MG63 (cell line): Measurements from ENCODE around the gene ST3GAL5. TPM values are rescaled to one million over a fixed set of nuclear protein-coding genes. Genes with fewer than 3 reads are reported as not detected.
"Not testable (repeated sequence)": the region's sequence is repeated elsewhere in the genome, so short reads cannot be mapped to it uniquely, and the experiment has no call there.

ENCODE experiments used
- DNase-seq: peaks from one replicate; pipeline ENCODE4 v3.0.0-alpha.2; 2020
- H3K27me3 ChIP-seq: fragments of 250-450 bp; sonication (Bioruptor Pico); 2 replicates; pipeline ENCODE4 v1.5.1; 2020; ENCODE audit warnings: mild to moderate bottlenecking, moderate library complexity
- H3K36me3 ChIP-seq: fragments of 250-450 bp; sonication (Bioruptor Pico); 2 replicates; pipeline ENCODE4 v1.5.1; 2020; ENCODE audit warnings: mild to moderate bottlenecking, moderate library complexity
- H3K4me3 ChIP-seq: fragments of 250-450 bp; sonication (Bioruptor Pico); 2 replicates; pipeline ENCODE4 v1.5.1; 2020; ENCODE audit warnings: mild to moderate bottlenecking, moderate library complexity
- H3K9me3 ChIP-seq: fragments of 250-450 bp; sonication (Bioruptor Pico); 2 replicates; pipeline ENCODE4 v1.5.1; 2020; ENCODE audit warnings: mild to moderate bottlenecking, moderate library complexity
- total RNA-seq: library from RNA; depleted of rRNA; stranded (reverse); fragments of >200 nt; shearing (Covaris generic); gene quantifications from 2 replicates; pipeline ENCODE4 v1.2.3, GENCODE V29; 2014; ENCODE audit warnings: low replicate concordance

The ST3GAL5 gene
- total RNA-seq, 1 experiment from 2014 or later = 2.1 TPM

DNA sequence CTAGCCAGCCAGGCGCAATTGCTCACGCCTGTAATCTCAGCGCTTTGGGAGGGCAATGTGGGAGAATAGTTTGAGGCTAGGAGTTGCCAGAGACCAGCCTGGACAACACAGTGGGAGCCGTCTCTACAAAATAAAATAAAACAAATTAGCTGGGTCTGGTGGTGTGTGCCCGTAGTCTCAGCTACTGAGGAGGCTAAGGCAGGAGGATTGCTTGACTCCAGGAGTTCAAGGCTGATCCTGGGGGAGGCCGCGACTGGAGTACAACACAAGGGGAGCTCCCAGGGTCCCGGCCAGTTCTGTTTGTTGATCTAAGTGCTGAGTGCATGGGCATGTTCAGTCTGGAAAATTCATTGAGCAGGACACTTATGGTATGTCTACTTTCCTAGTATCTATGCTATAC lies 2.6 kb downstream of the ST3GAL5 start:
- no peak for DNase-seq
- Histone ChIP-seq H3K36me3 (no peaks in the 10 kb centered on the region), H3K27me3 (no peaks in the 10 kb centered on the region), H3K4me3 (no peak overlapping the region), H3K9me3 (no peaks in the 10 kb centered on the region; the same call in 1 of the 2 replicates)

DNA sequence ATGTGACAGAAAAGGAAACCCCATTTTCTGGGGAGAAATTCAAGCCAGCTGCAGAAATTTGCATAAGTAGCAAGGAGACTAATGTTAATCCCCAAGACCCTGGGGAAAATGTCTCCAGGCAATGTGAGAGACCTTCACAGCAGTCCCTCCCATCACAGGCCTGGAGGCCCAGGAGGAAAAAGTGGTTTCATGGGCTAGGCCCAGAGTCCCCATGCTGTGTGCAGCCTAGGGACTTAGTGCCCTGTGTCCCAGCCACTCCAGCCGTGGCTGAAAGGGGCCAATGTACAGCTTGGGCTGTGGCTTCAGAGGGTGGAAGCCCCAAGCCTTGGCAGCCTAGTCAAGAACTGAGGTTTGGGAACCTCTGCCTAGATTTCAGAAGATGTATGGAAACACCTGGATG lies 7.0 kb downstream of the ST3GAL5 start:
- not testable (repeated sequence) for DNase-seq

DNA sequence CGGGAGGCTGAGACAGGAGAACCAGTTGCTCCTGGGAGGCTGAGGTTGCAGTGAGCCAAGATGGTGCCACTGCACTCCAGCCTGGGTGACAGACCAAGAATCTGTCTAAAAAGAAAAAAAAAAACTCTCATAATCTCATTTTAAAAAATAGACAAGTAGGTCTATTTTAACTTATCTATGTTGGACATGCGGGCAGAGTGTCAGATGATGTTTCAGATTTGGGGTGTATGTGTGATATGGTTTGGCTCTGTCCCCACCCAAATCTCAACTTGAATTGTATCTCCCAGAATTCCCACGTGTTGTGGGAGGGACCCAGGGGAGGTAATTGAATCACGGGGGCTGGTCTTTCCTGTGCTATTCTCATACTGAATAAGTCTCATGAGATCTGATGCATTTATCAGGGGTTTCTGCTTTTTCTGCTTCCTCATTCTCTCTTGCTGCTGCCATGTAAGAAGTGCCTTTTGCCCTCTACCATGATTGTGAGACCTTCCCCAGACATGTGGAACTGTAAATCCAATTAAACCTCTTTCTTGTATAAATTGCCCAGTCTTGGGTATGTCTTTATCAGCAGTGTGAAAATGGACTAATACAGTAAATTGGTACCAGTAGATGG lies 8.0 kb downstream of the ST3GAL5 start:
- not testable (repeated sequence) for H3K9me3 ChIP-seq, DNase-seq, H3K4me3 ChIP-seq, H3K27me3 ChIP-seq, H3K36me3 ChIP-seq

More for the DNA sequence above, 7.0 kb downstream of the ST3GAL5 start:
- not testable (repeated sequence) for H3K4me3 ChIP-seq, H3K36me3 ChIP-seq, H3K27me3 ChIP-seq, H3K9me3 ChIP-seq

DNA sequence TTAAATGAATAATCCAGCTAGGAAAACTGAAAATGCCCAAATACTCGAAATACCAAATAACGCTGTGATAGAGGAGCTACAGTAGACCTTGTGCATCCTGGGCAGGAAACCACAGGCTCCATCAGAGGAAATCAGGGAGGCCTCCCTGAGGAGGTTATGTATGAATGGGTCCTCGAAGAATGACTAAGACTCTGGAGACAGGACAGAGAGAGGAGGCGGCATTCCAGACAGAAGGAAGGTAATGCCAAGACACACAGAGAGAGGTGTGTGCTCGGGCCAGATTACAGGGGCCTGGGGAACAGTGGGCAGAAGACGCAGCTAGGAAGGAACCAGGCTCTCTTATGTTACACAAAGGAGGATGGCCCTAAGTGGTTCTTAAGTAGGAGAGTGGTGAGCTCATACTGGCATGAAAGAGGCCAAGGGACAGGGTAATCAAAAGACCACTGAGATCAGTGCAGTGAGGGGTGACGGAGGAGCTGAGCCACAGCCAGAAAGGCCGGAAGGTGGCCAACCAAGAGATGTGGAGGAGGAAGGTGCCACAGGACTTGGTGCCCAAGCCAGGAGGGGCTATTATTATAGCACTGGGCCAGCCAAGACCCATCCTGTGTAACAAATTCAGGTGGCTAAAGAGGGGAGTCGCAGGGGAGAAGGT lies 9.9 kb downstream of the ST3GAL5 start:
- Histone ChIP-seq H3K9me3 (no peaks in the 10 kb centered on the region; the same call in 1 of the 2 replicates), H3K27me3 (no peaks in the 10 kb centered on the region), H3K4me3 (no peak overlapping the region), H3K36me3 (no peaks in the 10 kb centered on the region)
- DNase-seq = no peak

DNA sequence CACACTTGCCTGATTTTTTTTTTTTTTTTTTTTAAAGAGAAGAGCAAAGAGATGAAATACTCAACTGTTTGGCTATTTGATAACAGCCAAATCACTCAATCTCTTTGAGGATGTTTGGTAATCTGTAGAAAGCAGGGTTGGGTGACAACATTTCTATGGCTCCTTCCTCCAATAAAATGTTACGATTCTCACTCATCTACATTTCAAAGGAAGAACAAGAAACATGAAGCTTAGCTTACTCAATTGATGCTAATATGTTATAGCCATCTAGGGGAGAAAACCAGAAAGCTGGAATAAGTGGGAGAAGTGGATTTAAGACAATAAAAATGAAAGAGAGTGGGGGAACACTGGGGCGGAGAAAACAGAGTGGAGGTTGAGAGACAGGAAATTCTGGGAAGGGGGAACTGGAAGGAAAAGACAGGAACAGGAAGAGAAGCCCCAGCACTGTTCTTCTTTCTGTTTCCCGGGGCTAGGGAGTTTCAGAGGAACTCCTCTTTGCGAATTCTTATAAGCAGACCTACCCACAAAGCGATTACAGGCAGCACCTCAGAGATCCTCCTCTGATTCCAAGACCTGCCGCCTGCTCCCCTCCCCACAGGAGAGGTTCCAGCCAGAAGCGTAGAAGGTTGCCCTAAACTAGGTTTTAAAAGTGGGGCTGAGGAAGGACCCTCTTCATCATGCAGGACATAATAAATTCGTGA lies 13.3 kb downstream of the ST3GAL5 start:
- no peak overlapping the region for H3K4me3 ChIP-seq
- no peaks in the 10 kb centered on the region for H3K27me3 ChIP-seq
- DNase-seq = no peak
- no peaks in the 10 kb centered on the region for H3K9me3 ChIP-seq
- H3K36me3 ChIP-seq = no peaks in the 10 kb centered on the region

DNA sequence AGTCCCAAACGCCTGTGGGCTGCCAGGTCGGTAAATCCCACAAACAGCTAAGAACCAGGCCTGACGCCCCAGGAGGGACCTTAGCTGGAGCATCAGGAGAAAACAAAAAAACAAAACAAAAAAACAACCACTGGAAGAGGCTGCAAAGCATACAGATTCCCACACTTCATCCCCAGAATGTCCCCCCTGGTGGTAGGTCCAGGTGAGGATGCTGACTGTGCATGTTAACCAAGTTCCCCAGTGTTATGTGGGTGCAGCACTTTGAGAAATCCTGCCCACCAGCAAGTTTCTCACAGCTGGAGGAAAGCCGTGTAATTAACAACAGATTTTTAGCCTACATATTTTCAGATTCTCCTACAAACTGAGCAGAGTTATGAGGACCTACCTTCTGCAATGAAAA lies 15.1 kb downstream of the ST3GAL5 start:
- no peaks in the 10 kb centered on the region for H3K9me3 ChIP-seq
- DNase-seq = no peak
- no peaks in the 10 kb centered on the region for H3K27me3 ChIP-seq
- no peak overlapping the region for H3K4me3 ChIP-seq
- no peaks in the 10 kb centered on the region for H3K36me3 ChIP-seq

DNA sequence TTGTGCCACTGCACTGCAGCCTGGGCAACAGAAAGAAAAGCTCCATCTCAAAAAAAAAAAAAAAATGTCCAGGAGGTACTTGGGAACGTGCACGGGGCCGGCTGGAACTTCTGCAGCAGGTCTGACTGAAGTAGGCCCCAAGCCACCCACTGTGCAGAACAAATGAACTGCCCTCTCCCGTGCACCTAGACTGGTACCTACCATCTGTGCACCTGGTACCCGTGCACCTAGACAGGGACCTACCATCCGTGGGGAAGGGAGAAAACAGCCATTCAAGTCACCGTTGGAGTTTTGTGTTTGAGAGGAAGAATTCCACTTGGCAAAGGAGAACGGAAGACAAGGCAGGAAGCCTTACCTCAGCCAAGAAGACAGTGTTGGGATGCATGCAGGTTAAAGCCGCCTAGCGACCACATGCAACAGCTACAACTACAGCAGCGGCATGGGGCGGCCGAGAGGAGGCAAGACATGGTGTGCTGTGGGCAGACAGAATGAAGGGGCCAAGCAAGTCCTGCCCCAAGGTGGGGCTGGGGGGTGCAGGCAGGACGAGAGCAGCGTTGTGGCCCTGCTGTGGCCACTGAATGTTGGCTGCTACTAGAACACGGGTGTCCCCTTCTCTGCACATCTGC lies 16.1 kb downstream of the ST3GAL5 start:
- no peaks in the 10 kb centered on the region for H3K9me3 ChIP-seq
- H3K27me3 ChIP-seq = no peaks in the 10 kb centered on the region
- no peak for DNase-seq
- no peaks in the 10 kb centered on the region for H3K36me3 ChIP-seq
- H3K4me3 ChIP-seq = no peak overlapping the region

DNA sequence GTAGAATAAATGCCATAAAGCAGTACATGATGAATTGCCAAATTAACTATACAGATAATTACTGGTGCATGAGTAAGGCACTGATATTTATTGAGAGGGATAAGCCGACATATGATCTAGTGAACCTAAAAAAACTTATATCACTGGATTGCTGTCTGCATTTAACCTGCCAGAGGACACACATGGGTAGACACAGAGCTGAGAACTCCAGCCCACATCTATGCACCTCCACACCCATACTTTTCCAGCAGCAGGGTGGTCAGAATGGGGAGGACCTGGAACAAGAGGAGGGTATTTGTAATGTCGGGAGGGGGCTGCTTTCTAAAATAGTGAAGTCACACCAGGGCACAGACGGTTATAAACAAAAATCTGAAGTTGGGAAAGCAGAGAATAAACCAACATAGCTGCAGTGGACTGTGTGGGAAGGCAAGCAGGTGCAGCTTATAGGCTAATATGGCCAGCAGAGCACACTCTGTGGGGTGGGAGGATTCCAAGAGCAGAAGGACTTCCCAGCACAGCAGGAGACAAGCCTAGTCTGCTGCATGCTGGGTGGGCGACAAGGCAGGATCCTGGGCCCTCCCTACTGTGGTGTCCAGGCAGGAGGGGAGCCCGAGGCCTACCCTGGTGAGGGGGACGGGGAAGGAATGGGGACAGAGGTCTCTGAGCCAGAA lies 17.2 kb downstream of the ST3GAL5 start:
- DNase-seq = no peak
- H3K4me3 ChIP-seq = no peak overlapping the region
- no peaks in the 10 kb centered on the region for H3K36me3 ChIP-seq
- no peaks in the 10 kb centered on the region for H3K9me3 ChIP-seq
- no peaks in the 10 kb centered on the region for H3K27me3 ChIP-seq

DNA sequence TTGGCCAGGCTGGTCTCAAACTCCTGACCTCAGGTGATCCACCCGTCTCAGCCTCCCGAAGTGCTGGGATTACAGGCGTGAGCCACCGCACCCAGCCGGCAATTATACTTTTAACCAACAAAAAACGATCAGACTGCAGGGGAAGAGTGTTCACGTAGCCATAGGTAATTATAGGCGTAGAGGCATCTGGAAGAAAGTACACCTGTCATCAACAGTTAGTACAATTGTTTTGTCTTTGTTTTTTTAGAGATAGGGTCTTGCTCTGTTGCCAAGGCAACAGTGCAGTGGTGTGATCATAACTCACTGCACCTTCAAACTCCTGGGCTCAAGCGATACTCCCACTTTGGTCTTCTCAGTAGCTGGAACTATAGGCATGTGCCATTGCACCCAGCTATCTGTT lies 20.0 kb downstream of the ST3GAL5 start:
- no peaks in the 10 kb centered on the region for H3K27me3 ChIP-seq
- H3K4me3 ChIP-seq = no peak overlapping the region
- no peak for DNase-seq

DNA sequence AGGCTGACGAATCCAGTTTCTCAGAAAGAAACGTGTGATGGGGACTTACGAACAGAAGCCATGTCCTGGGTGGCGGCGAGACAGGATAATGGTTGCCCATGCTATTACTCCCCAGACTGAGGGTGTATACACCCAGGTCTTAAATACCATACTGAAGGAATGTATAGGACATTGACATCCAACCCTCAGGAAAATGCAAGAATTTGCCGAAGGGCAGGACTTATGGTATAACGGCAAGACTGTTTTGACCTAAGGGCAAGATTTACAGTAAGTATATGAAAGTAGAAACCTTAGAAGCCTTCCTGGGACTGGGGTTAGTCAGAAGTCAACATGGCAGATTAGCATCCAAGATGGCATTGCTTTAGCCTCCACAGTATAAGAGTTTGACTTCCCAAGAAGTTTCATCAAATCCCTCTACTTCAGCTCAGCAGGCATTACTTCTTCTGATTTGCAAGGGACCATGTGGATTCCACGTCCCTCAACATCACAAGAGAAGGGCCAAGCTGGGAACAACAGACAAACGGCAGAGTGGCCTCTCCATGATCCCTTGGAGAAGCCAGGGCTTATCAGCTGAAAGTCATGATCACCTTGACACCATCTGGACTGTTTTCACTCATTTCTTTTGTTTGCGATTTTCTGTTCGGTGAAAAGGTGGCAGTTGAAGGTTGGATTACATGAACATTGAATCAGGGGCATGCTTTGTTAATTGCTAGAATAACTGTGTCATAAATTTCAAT lies 21.1 kb downstream of the ST3GAL5 start:
- no peaks in the 10 kb centered on the region for H3K36me3 ChIP-seq
- H3K27me3 ChIP-seq = no peaks in the 10 kb centered on the region
- DNase-seq = no peak
- no peaks in the 10 kb centered on the region for H3K9me3 ChIP-seq
- H3K4me3 ChIP-seq = no peak overlapping the region

More for the DNA sequence above, 20.0 kb downstream of the ST3GAL5 start:
- Histone ChIP-seq H3K36me3 (no peaks in the 10 kb centered on the region), H3K9me3 (no peaks in the 10 kb centered on the region)

DNA sequence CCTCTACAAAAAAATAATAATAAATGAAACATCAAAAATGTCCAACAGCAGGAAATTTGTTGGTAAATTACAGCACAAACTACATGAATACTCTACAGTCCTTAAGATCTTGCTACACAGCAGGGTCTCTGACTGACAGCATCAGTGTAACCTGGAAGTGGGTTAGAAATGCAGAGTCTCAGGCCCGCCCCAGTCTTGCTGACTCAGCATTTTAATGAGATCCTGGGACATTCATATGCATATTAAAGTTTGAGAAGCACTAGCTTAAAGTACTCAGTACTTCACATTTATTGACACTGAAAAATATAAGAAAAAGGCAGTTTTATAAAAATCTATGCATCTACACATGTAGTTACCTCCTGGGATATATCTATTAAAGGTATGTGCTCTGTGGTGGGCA lies 21.7 kb downstream of the ST3GAL5 start:
- Histone ChIP-seq H3K27me3 (no peaks in the 10 kb centered on the region), H3K36me3 (no peaks in the 10 kb centered on the region), H3K9me3 (no peaks in the 10 kb centered on the region), H3K4me3 (no peak overlapping the region)
- no peak for DNase-seq

DNA sequence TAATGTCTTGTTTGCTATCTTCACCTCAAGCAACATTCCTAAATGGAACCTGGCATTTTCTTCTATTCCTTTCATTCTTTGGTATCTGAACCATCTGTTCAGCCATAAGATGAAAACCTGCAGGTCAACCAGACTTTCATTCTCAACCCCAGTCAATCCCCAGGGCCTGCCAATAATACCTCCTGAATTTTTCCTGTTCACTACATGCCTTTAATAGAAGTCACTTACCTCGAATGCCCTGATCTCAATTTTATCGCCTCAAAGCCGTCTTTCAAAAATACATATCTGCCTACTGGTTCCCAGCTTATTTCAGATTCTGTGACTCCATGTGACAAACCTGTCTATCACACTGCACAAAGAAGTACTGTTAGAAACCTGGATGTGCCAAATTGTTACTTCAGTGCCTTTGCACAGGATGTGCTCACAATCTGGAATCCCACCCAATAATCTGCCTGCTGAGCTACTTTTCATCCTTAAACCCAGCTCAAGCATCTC lies 22.6 kb downstream of the ST3GAL5 start:
- H3K27me3 ChIP-seq = no peaks in the 10 kb centered on the region
- H3K9me3 ChIP-seq = no peaks in the 10 kb centered on the region
- no peaks in the 10 kb centered on the region for H3K36me3 ChIP-seq
- no peak for DNase-seq
- no peak overlapping the region for H3K4me3 ChIP-seq

DNA sequence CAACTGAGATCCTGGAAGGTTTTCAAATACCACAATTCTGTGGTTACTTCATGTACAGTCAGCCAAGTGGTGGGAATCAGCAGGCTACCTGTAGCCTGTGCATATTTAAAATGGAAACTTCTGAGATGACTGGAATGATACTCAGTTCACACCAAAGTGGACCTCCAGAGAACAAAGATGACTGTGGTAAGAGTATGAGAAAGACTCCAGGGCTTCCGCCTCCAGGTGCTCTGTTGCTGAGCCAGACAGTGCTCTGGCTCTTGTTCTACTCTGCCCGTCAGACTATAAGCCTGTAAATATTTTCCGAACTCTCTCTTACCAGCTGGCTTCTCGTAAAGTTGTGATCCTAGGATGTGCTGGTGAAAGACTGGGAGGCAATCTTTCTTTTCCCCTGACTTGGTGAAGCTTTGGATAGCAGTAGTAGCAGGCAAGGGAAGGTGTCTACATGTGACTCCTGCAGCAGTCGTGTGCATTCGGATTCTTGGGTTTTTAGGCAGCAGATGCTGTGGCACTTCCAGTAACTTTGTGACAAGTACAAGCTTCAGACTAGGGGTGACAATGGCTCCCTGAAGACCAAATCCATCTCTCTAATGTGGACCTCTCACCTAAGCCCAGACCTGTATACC lies 23.1 kb downstream of the ST3GAL5 start:
- H3K36me3 ChIP-seq = no peaks in the 10 kb centered on the region
- H3K27me3 ChIP-seq = no peaks in the 10 kb centered on the region
- no peak overlapping the region for H3K4me3 ChIP-seq
- DNase-seq = no peak
- H3K9me3 ChIP-seq = no peaks in the 10 kb centered on the region

DNA sequence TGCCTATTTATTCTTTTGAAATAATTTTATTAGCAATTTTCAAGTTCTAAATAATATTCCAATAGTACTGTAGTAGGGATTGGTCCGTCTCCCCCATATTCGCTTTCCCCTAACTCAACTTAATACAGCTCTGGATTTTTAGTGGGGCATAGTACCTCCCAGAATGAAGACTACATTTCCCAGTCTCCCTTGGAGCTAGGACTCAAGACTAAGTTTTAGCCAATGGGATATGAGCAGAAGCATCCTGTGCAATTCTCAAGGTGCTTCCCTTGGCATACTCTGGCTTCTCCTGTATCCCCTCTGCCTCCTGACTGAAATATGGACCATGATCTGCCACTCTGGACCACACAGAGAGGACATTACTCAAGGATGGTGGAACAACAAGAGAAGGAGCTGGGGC lies 24.1 kb downstream of the ST3GAL5 start:
- DNase-seq = no peak
- no peak overlapping the region for H3K4me3 ChIP-seq
- H3K27me3 ChIP-seq = no peaks in the 10 kb centered on the region
- no peaks in the 10 kb centered on the region for H3K9me3 ChIP-seq
- H3K36me3 ChIP-seq = no peaks in the 10 kb centered on the region

DNA sequence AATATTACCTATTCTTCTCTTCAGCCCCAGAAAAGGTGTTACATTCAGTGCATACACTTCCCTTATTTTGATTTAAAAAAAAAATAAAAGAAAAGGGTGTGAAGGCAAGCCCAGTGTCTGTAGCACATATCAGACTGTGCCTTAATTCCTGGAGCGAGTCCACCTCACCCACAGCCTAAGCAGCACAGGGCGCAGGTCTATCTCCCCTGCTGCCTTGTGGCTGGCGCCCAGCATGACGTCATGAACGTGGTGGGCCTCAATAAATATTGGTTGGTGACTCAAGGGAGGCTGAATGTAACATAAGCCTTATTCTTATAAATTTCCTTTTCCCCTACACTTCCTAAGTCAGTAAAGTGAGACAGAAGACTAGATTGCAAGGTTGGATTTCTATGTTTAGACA lies 26.4 kb downstream of the ST3GAL5 start:
- H3K36me3 ChIP-seq = no peaks in the 10 kb centered on the region
- peak; percentile 46 for DNase-seq
- no peaks in the 10 kb centered on the region for H3K9me3 ChIP-seq
- no peak overlapping the region for H3K4me3 ChIP-seq
- H3K27me3 ChIP-seq = no peaks in the 10 kb centered on the region

DNA sequence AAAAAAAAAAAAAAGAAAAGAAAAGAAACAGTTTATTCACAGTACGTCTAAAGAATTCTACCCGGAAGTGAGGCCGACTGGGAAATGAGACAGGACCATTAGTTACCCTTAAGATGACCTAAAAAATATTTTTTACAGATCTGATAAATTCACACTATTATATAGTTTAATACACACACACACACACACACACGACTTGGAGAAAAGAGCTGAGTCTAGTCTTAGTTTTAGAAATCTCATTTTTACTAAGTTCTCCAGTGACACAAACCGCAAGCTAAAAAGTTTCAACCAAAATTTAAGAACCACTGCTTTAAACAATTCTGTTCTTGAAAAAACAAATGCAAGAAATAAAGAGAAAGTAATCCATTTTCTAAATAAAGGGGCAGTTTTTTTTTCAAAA lies 27.1 kb downstream of the ST3GAL5 start:
- Histone ChIP-seq H3K36me3 (no peaks in the 10 kb centered on the region), H3K9me3 (no peaks in the 10 kb centered on the region), H3K4me3 (no peak overlapping the region), H3K27me3 (no peaks in the 10 kb centered on the region)
- no peak for DNase-seq
